HEK293T (cell line): ENCODE results near the gene AQP12A.
"Not testable (repeated sequence)": the region's sequence is repeated elsewhere in the genome, so short reads cannot be mapped to it uniquely, and the experiment has no call there.

Source experiments
- ARNT ChIP-seq: fragments of 450-650 bp; IDR thresholded peaks from 2 replicates; pipeline ENCODE4 v1.6.1; 2017; ENCODE audit warnings: mild to moderate bottlenecking
- BHLHE40 ChIP-seq: fragments of 450-650 bp; IDR thresholded peaks from 2 replicates; pipeline ENCODE4 v1.6.1; 2016; ENCODE audit warnings: mild to moderate bottlenecking, moderate library complexity, borderline replicate concordance
- CTBP1 ChIP-seq: fragments of 450-650 bp; IDR thresholded peaks from 2 replicates; pipeline ENCODE4 v1.6.1; 2016; ENCODE audit warnings: borderline replicate concordance
- ELF4 ChIP-seq: fragments of 450-650 bp; IDR thresholded peaks from 2 replicates; pipeline ENCODE4 v1.6.1; 2017; ENCODE audit warnings: antibody characterized with exemption
- FOXA1 ChIP-seq: fragments of 450-650 bp; IDR thresholded peaks from 2 replicates; pipeline ENCODE4 v1.6.1; 2016; ENCODE audit warnings: mild to moderate bottlenecking
- FOXK2 ChIP-seq: fragments of 450-650 bp; IDR thresholded peaks from 2 replicates; pipeline ENCODE4 v1.6.1; 2016; ENCODE audit warnings: mild to moderate bottlenecking
- FOXM1 ChIP-seq: fragments of 450-650 bp; IDR thresholded peaks from 2 replicates; pipeline ENCODE4 v1.6.1; 2017; ENCODE audit warnings: mild to moderate bottlenecking, borderline replicate concordance
- HDGF ChIP-seq: fragments of 450-650 bp; IDR thresholded peaks from 2 replicates; pipeline ENCODE4 v1.6.1; 2017; ENCODE audit warnings: antibody characterized with exemption, borderline replicate concordance
- LEF1 ChIP-seq: fragments of 450-650 bp; IDR thresholded peaks from 2 replicates; pipeline ENCODE4 v1.6.1; 2017; ENCODE audit warnings: mild to moderate bottlenecking, borderline replicate concordance
- PKNOX1 ChIP-seq: fragments of 450-650 bp; IDR thresholded peaks from 2 replicates; pipeline ENCODE4 v1.6.1; 2016
- SP1 ChIP-seq: fragments of 450-650 bp; IDR thresholded peaks from 2 replicates; pipeline ENCODE4 v1.6.1; 2017
- SUZ12 ChIP-seq: fragments of 450-650 bp; IDR thresholded peaks from 2 replicates; pipeline ENCODE4 v1.6.1; 2016; ENCODE audit warnings: mild to moderate bottlenecking
- TARDBP ChIP-seq: fragments of 450-650 bp; IDR thresholded peaks from 2 replicates; pipeline ENCODE4 v1.6.1; 2016
- ZNF384 ChIP-seq: fragments of 450-650 bp; IDR thresholded peaks from 2 replicates; pipeline ENCODE4 v1.6.1; 2016

- TF ChIP-seq FOXK2, ARNT, TARDBP, ELF4, FOXM1, SP1, BHLHE40, LEF1, ZNF384, HDGF, PKNOX1, SUZ12, FOXA1, CTBP1: not testable (repeated sequence)
Observed at GRCh38 chr2:240678909-240679308, 12.8 kb upstream of the AQP12A start.
